Omental fat pad (tissue), 4 donors: ENCODE results near the gene TP53I11. TPM values are rescaled to one million over a fixed set of nuclear protein-coding genes. Genes with fewer than 3 reads are reported as not detected.

Source experiments
- ATAC-seq: fragments of 150-250 bp; one replicate; pipeline ENCODE4 v1.9.1; 2016; ENCODE audit warnings: mild to moderate bottlenecking, moderate library complexity; ENCODE audit not compliant: low FRiP score
- DNase-seq: peaks from one replicate; pipeline ENCODE4 v3.0.0-alpha.2; 2019; ENCODE audit warnings: low spot score
- total RNA-seq, 4 donors: library from RNA; depleted of rRNA; stranded (reverse); fragments of >200 nt; gene quantifications; one replicate each; pipeline ENCODE4 v1.1.0, GENCODE V29; 2016
- TF ChIP-seq, protein P1 (sequence below), 3 donors: fragments of 450-650 bp; IDR thresholded peaks; one replicate each; pipeline ENCODE4 v1.5.1; 2016 to 2017; ENCODE audit warnings: antibody characterized with exemption in 3 of 3, mild to moderate bottlenecking in 3 of 3, moderate library complexity in 2 of 3

Gene TP53I11
- total RNA-seq, 4 donors from 2014 or later: 64.4 to 175 (median 99.1) TPM

DNA sequence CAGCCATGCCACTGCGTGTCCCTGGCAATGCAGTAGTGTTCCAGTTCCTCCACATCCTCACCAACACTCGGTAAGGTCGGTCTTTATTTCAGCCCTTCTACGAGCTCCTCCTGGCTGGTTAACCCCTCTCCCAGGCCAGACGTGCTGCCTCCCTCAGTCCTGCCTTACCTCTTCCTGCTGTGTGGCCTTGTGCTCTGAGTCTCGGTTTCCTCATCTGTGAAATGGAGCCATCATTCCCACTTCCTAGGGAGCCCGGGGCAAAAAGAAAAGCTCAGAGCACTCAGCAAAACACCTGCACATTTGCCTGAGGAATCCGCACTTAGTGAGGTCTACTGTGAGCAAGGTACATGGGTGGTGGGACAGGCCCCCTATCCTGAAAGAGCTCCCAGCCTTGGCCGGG lies 9.8 kb downstream of the TP53I11 start:
- TF ChIP-seq, protein P1, sequence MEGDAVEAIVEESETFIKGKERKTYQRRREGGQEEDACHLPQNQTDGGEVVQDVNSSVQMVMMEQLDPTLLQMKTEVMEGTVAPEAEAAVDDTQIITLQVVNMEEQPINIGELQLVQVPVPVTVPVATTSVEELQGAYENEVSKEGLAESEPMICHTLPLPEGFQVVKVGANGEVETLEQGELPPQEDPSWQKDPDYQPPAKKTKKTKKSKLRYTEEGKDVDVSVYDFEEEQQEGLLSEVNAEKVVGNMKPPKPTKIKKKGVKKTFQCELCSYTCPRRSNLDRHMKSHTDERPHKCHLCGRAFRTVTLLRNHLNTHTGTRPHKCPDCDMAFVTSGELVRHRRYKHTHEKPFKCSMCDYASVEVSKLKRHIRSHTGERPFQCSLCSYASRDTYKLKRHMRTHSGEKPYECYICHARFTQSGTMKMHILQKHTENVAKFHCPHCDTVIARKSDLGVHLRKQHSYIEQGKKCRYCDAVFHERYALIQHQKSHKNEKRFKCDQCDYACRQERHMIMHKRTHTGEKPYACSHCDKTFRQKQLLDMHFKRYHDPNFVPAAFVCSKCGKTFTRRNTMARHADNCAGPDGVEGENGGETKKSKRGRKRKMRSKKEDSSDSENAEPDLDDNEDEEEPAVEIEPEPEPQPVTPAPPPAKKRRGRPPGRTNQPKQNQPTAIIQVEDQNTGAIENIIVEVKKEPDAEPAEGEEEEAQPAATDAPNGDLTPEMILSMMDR (IDR thresholded peaks at IDR 0.05): no peak
- DNase-seq (no peak), ATAC-seq (no peak)

DNA sequence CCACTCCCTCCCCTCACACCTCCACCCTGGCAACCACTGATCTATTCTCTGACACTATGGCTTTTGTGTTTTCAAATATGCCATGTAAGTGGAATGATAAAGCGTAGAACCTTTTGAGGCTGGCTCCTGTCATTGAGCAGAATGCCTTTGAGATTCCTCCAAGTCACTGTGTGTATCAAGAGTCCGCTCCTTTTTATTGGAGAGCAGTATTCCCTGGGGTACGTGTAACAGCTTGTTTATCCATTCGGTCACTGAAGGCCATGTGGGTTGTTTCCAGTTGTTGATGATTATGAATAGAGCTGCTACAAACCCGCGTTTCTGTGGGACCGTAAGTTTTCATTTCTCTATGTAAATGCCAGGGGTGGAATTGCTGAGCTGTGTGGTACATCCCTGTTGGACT lies 10.3 kb downstream of the TP53I11 start:
- TF ChIP-seq, protein P1 (IDR thresholded peaks at IDR 0.05): no peak
- ATAC-seq (no peak), DNase-seq (no peak)

DNA sequence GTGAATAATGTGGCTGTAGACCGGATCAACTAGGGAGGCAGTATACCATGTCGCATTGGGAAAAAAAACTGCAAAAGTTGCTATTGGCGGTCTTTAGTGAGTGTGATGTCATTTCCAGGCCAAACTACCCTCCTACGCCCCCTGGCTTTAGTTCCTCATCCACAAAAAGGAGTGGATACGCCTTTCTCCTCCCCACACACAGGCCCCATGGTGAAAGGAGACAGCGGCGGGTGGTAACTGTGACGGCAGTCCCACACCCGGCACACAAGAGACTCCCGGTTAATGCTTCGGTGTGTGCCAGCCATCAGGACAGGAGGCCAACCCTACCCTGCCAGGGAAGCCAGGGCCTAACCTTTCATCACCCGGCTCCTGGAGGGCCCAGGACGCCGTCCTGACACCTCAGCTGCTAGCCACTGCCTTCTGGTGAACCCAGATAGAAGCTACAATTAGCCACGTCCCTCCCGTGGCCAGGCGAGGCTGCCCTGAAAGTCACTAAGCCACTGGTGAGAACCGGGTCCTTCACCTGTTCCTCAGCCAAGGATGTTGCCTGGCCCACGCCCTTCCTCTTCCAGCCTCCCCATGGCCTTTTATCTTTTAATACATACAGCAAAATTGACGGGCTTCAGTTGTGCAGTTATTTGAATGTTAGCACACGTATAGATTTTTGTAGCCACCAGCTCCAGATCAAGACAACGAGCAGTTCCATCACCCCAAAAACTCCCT lies 10.8 kb downstream of the TP53I11 start:
- DNase-seq: no peak
- TF ChIP-seq, protein P1 (IDR thresholded peaks at IDR 0.05): peak in 1 of 3 donors; percentile 34
- ATAC-seq: no peak

DNA sequence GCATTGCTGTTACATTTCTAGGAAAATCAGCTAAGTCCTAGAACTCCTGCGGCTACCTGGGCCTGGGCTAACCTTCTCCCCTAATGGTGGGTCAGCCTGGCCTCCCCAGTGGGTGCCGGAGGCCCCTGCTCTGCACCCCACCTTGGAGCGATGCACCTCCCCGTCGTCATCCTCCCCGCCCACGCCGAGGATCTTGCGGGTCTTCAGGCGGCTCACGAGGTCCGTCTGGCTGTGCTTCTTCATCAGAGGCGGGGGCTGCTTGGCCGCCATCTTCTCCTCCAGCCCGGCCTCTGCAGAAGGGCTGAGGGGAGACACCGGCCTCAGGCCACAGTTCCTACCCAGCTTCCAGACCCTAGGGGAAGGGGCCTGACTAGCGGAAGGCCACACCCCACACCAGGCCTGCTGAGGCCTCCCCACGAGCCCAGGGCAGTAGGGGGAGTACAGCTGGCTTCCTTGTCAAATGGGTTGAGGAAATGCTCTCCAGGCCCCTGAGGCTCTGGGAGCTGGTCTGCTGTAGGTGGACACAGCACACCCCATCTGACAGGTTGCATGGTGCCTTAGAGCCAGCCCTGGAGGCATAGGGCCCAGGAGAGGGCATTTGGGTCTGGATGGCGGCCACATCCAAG lies 12.5 kb downstream of the TP53I11 start:
- ATAC-seq (no peak), DNase-seq (no peak)
- TF ChIP-seq, protein P1 (IDR thresholded peaks at IDR 0.05): no peak

DNA sequence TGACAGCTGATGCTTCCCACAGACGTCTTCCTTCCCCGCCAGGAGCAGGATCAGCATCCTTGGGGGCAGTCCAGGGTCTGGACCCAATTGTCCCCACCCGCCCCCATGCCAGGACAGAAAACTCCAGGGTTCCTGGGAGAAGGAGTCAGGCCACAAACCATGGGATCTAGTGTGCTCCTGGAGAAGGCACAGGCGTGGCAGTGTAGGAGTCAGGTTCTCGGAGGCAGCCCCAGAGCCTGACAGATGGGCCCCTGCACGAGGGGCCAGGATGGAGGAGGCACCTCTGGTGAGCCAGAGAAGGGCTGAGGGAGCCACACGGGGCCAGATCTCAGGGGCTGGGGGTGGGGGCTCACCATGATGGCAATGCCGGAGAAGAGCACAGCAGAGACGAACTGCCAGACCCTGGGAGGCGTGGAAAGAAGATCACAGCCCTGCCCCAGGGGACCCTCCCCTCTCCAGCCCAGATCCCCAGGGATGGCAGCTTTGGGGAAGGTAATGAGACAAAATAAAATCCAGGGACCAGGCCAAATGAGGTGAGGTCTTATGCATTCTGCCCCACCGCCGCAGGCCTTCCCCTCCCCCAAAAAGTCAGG lies 13.6 kb downstream of the TP53I11 start:
- DNase-seq (no peak), ATAC-seq (no peak)
- TF ChIP-seq, protein P1 (IDR thresholded peaks at IDR 0.05): no peak

DNA sequence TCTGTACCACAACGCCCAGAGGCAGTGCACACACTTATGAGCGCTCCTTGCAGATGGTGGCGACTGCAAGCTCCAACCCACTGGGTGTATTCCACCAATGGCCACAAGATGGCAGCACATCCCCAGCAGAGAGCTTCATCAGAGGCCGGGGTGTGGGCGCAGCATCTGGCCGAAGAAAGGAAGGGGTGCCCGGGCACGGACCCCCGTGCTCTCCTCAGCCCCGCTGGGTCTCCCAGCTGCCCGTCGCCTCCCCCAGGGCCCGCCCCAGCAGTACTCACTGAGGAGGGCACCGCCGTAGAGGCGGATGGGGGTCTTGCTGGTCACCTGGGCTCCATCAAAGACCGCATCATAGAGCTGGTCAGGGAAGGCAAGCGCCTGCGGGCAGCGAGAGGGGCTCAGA lies 14.2 kb downstream of the TP53I11 start:
- peak; percentile 93 for DNase-seq

More for the DNA sequence above, 14.2 kb downstream of the TP53I11 start:
- peak; percentile 55 for ATAC-seq
- TF ChIP-seq, protein P1 (IDR thresholded peaks at IDR 0.05): peak in 2 of 3 donors; percentile 77 to 97
